H9 (cell line): ENCODE results near the gene ZNF860. TPM values are rescaled to one million over a fixed set of nuclear protein-coding genes. Genes with fewer than 3 reads are reported as not detected.

Experiments used
- DNase-seq: peaks from one replicate; pipeline ENCODE4 v3.0.0-alpha.2; 2017
- H2AFZ ChIP-seq: one replicate; pipeline ENCODE4 v1.6.1; 2013; ENCODE audit warnings: mild to moderate bottlenecking, low read length, control low read depth, moderate library complexity
- H2AK5ac ChIP-seq: 2 replicates; pipeline ENCODE4 v1.6.1; 2013; ENCODE audit warnings: low read length, control low read depth, mixed read lengths; ENCODE audit not compliant: insufficient read length
- H2BK120ac ChIP-seq: one replicate; pipeline ENCODE4 v1.6.1; 2013; ENCODE audit warnings: low read depth, mild to moderate bottlenecking, low read length, control low read depth, inconsistent platforms; ENCODE audit not compliant: poor library complexity, severe bottlenecking
- H2BK12ac ChIP-seq: 2 replicates; pipeline ENCODE4 v1.6.1; 2013; ENCODE audit warnings: low read length, control low read depth, mixed read lengths, low read depth; ENCODE audit not compliant: insufficient read length
- H2BK15ac ChIP-seq: 2 replicates; pipeline ENCODE4 v1.6.1; 2013; ENCODE audit warnings: low read depth, low read length, control low read depth
- H2BK20ac ChIP-seq: one replicate; pipeline ENCODE4 v1.6.1; 2013; ENCODE audit warnings: low read depth, mild to moderate bottlenecking, low read length, control low read depth, inconsistent platforms; ENCODE audit not compliant: poor library complexity, severe bottlenecking
- H2BK5ac ChIP-seq: 2 replicates; pipeline ENCODE4 v1.6.1; 2013; ENCODE audit warnings: low read length, control low read depth, mixed read lengths; ENCODE audit not compliant: insufficient read length
- H3K14ac ChIP-seq: 2 replicates; pipeline ENCODE4 v1.6.1; 2013; ENCODE audit warnings: low read length, control low read depth; ENCODE audit not compliant: insufficient read depth
- H3K18ac ChIP-seq: 2 replicates; pipeline ENCODE4 v1.6.1; 2013; ENCODE audit warnings: low read depth, mild to moderate bottlenecking, mixed read lengths, low read length, control low read depth; ENCODE audit not compliant: insufficient read length
- H3K23ac ChIP-seq: 2 replicates; pipeline ENCODE4 v1.6.1; 2013; ENCODE audit warnings: low read length, control low read depth, mixed read lengths, low read depth; ENCODE audit not compliant: insufficient read length
- H3K23me2 ChIP-seq: 2 replicates; pipeline ENCODE4 v1.6.1; 2013; ENCODE audit warnings: low read depth, mild to moderate bottlenecking, mixed read lengths, low read length, control low read depth; ENCODE audit not compliant: insufficient read length, poor library complexity, severe bottlenecking
- H3K27ac ChIP-seq: 2 replicates; pipeline ENCODE4 v1.5.1; 2013; ENCODE audit warnings: low read length, control low read depth, mixed read lengths, low read depth; ENCODE audit not compliant: insufficient read length
- H3K27me3 ChIP-seq: 2 replicates; pipeline ENCODE4 v1.6.1; 2013; ENCODE audit warnings: low read length, control low read depth, inconsistent platforms; ENCODE audit not compliant: insufficient read depth
- H3K4ac ChIP-seq: 2 replicates; pipeline ENCODE4 v1.6.1; 2013; ENCODE audit warnings: low read depth, mild to moderate bottlenecking, control low read depth, inconsistent platforms, low read length, moderate library complexity
- H3K4me1 ChIP-seq: 2 replicates; pipeline ENCODE4 v1.6.1; 2013; ENCODE audit warnings: low read length, control low read depth, inconsistent platforms; ENCODE audit not compliant: insufficient read depth
- H3K4me2 ChIP-seq: 2 replicates; pipeline ENCODE4 v1.6.1; 2013; ENCODE audit warnings: low read length, control low read depth, mixed read lengths; ENCODE audit not compliant: insufficient read length, insufficient read depth
- H3K56ac ChIP-seq: 2 replicates; pipeline ENCODE4 v1.6.1; 2013; ENCODE audit warnings: low read depth, mild to moderate bottlenecking, mixed read lengths, low read length, control low read depth; ENCODE audit not compliant: insufficient read length
- H3K79me1 ChIP-seq: 2 replicates; pipeline ENCODE4 v1.6.1; 2013; ENCODE audit warnings: low read depth, mild to moderate bottlenecking, moderate library complexity, low read length, control low read depth, inconsistent platforms; ENCODE audit not compliant: insufficient read depth, poor library complexity, severe bottlenecking
- H3K79me2 ChIP-seq: 2 replicates; pipeline ENCODE4 v1.6.1; 2013; ENCODE audit warnings: low read length, control low read depth, inconsistent platforms; ENCODE audit not compliant: insufficient read depth
- H3K9ac ChIP-seq: 2 replicates; pipeline ENCODE4 v1.6.1; 2013; ENCODE audit warnings: low read length, control low read depth, mixed read lengths; ENCODE audit not compliant: insufficient read length; ENCODE audit errors: extremely low read depth
- H3K9me3 ChIP-seq: one replicate; pipeline ENCODE4 v1.6.1; 2013; ENCODE audit warnings: low read depth, low read length, inconsistent platforms; ENCODE audit not compliant: control insufficient read depth
- H3T11ph ChIP-seq: one replicate; pipeline ENCODE4 v1.6.1; 2013; ENCODE audit warnings: mild to moderate bottlenecking, low read length, control low read depth, inconsistent platforms
- H4K20me1 ChIP-seq: one replicate; pipeline ENCODE4 v1.6.1; 2013; ENCODE audit not compliant: control insufficient read depth, insufficient read length, insufficient read depth
- H4K5ac ChIP-seq: 2 replicates; pipeline ENCODE4 v1.6.1; 2013; ENCODE audit warnings: low read depth, mild to moderate bottlenecking, mixed read lengths, low read length, control low read depth; ENCODE audit not compliant: insufficient read length
- H4K8ac ChIP-seq: replicated peaks from 2 replicates; pipeline ENCODE4 v1.6.1; 2013; ENCODE audit warnings: low read length, control low read depth, mixed read lengths, low read depth; ENCODE audit not compliant: insufficient read length
- H4K91ac ChIP-seq: 2 replicates; pipeline ENCODE4 v1.6.1; 2013; ENCODE audit warnings: low read depth, mild to moderate bottlenecking, moderate library complexity, mixed read lengths, low read length, control low read depth; ENCODE audit not compliant: insufficient read length
- H3K27ac Mint-ChIP-seq, 3 experiments: 2 replicates in 2 of 3; 3 replicates in 1 of 3; pipeline ENCODE4 v1.8.0; 2020 to 2021; ENCODE audit warnings: mixed read lengths in 3 of 3, mild to moderate bottlenecking in 1 of 3, moderate library complexity in 1 of 3
- H3K27me3 Mint-ChIP-seq: 2 replicates; pipeline ENCODE4 v1.8.0; 2021; ENCODE audit warnings: low read depth, mild to moderate bottlenecking, moderate library complexity, mixed read lengths
- H3K36me3 Mint-ChIP-seq, 3 experiments: 2 replicates in 2 of 3; 3 replicates in 1 of 3; pipeline ENCODE4 v1.8.0; 2020 to 2021; ENCODE audit warnings: low read depth in 3 of 3, mixed read lengths in 3 of 3; ENCODE audit not compliant: insufficient read depth in 1 of 3
- H3K4me1 Mint-ChIP-seq, 2 experiments: 2 replicates each; pipeline ENCODE4 v1.8.0; 2020; ENCODE audit warnings: mixed read lengths in 2 of 2
- H3K4me3 Mint-ChIP-seq, 2 experiments: 2 replicates in 1 of 2; 3 replicates in 1 of 2; pipeline ENCODE4 v1.8.0; 2020 to 2021; ENCODE audit warnings: mild to moderate bottlenecking in 2 of 2, mixed read lengths in 2 of 2, moderate library complexity in 1 of 2
- H3K9me3 Mint-ChIP-seq, 2 experiments: 2 replicates in 1 of 2; 3 replicates in 1 of 2; pipeline ENCODE4 v1.8.0; 2020; ENCODE audit warnings: mild to moderate bottlenecking in 2 of 2, mixed read lengths in 2 of 2, moderate library complexity in 1 of 2
- WGBS: extraction: QIAGEN DNeasy Blood & Tissue Kit; methylation state at CpG from one replicate; pipeline ENCODE4 v1.1.7; 2013; ENCODE audit warnings: missing lambda C conversion rate, low lambda C conversion rate, mixed read lengths; ENCODE audit not compliant: insufficient read length; ENCODE audit errors: extremely low coverage; 5-methylcytosine and 5-hydroxymethylcytosine counted together
- total RNA-seq: library from RNA; stranded (reverse); gene quantifications from 2 replicates; pipeline ENCODE4 v1.2.1, GENCODE V29; 2021
- TF ChIP-seq, protein P1 (sequence below): fragments of 200-600 bp; sonication (generic); conservative IDR thresholded peaks from 3 replicates; pipeline ENCODE4 v1.8.0; 2021; ENCODE audit warnings: antibody characterized with exemption, mild to moderate bottlenecking

ZNF860 gene
- total RNA-seq, 1 experiment from 2014 or later = 2.6 TPM

DNA sequence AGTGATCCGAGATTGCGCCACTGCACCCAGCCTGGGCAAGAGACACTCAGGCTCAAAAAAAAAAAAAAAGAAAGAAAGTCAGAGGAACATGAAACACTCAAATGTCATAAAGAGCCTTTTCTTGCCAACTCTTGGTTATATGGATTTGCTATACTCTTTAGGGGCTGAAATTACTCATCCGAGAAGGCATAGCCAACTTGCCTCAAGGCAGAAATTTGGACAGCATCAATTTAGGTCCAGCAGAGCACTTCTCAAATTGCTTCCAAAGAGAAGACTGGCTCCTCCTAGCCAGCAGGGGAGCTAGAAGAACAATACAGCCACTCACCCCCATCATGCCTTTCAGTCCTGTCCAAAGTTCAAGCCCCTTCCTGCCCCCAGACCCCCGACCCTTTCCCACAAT, 44.3 kb upstream of the ZNF860 start:
- Histone ChIP-seq H3K4ac (no peak overlapping the region), H2BK20ac (no peak overlapping the region), H2BK5ac (no peak overlapping the region), H3K18ac (no peak overlapping the region), H2BK120ac (no peak overlapping the region), H3K9ac (no peak overlapping the region), H3K4me1 (peaks cover 7% of the 10 kb centered on the region; the same call in 1 of the 2 replicates), H3K23me2 (no peaks in the 10 kb centered on the region), H3K23ac (no peak overlapping the region), H2BK15ac (no peak overlapping the region), H3K14ac (no peak overlapping the region), H3T11ph (no peak overlapping the region), H3K79me1 (peaks cover 7% of the 10 kb centered on the region), H3K27me3 (no peaks in the 10 kb centered on the region), H3K56ac (no peak overlapping the region), H4K5ac (no peak overlapping the region), H2AFZ (no peak overlapping the region), H3K4me2 (no peak overlapping the region), H2AK5ac (no peak overlapping the region), H4K91ac (no peak overlapping the region), H4K20me1 (no peaks in the 10 kb centered on the region), H3K27ac (no peak overlapping the region), H2BK12ac (no peak overlapping the region), H3K79me2 (peaks cover 27% of the 10 kb centered on the region), H4K8ac (no peak overlapping the region), H3K9me3 (no peaks in the 10 kb centered on the region)
- H3K4me1 Mint-ChIP-seq = peaks cover 38 to 40% of the 10 kb centered on the region in 2 experiments
- no peak overlapping the region for H3K4me3 Mint-ChIP-seq
- no peaks in the 10 kb centered on the region for H3K27me3 Mint-ChIP-seq
- H3K36me3 Mint-ChIP-seq = no peaks in the 10 kb centered on the region; a peak in 1 of 7 replicates
- no peaks in the 10 kb centered on the region for H3K9me3 Mint-ChIP-seq
- H3K27ac Mint-ChIP-seq = no peak overlapping the region
- no CpG with 5 or more reads among the region's 4 CpGs for WGBS
- TF ChIP-seq, protein P1, sequence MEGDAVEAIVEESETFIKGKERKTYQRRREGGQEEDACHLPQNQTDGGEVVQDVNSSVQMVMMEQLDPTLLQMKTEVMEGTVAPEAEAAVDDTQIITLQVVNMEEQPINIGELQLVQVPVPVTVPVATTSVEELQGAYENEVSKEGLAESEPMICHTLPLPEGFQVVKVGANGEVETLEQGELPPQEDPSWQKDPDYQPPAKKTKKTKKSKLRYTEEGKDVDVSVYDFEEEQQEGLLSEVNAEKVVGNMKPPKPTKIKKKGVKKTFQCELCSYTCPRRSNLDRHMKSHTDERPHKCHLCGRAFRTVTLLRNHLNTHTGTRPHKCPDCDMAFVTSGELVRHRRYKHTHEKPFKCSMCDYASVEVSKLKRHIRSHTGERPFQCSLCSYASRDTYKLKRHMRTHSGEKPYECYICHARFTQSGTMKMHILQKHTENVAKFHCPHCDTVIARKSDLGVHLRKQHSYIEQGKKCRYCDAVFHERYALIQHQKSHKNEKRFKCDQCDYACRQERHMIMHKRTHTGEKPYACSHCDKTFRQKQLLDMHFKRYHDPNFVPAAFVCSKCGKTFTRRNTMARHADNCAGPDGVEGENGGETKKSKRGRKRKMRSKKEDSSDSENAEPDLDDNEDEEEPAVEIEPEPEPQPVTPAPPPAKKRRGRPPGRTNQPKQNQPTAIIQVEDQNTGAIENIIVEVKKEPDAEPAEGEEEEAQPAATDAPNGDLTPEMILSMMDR = no peak
- no peak for DNase-seq
